Measurements from ENCODE around the gene PANK3.

PANK3 gene

DNA sequence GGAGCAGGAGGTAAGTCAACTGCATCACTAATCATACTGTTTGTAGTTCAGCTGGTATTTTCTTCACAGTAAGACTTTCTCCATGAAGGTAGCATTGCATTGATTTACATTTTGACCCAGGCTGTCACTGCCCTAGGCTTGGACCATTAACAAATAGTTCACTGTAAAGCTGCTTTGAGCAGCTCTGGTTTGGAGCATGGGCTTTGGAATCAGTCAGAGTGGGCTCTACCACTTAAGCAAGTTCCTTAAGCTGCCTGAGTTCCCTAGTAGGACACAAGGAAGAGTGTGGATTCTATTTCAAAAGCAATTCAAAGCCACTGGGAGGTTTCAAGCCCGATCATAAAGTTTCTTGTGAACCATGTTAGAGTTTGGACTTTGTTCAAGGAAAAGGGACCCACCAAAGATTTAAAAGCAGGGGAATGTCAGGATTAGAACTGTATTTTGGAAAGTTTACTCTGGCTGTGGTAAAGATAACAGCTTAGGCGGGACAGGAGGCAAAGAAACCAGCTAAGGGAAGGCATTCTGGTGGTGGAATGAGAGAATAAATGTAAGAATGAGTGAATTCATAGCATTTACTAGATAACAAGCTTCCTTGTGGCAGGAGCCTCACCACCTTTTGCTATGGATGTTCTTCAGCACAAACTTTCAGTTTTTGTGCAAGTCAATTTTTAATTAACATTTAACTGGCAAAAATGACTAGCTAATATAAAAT, 12.3 kb upstream of the PANK3 start:
- no peak overlapping the region for H3K4ac ChIP-seq (ENCODE audit: low read depth in 1 of 2, low read length in 2 of 2)
- no peak overlapping the region for H2AFZ ChIP-seq (ENCODE audit: low read depth, low read length)
- H4K8ac ChIP-seq (ENCODE audit: low read length) = no peak overlapping the region
- peak overlapping the region in 1 of 2 experiments; percentile 77 for H2BK12ac ChIP-seq (ENCODE audit: low read length in 2 of 2)
- peaks cover 21 to 26% of the 10 kb centered on the region in 2 experiments for H3K27me3 ChIP-seq (ENCODE audit: control insufficient read depth in 1 of 2, insufficient read depth in 1 of 2, low read length in 2 of 2)
- no peak overlapping the region for H3K18ac ChIP-seq (ENCODE audit: low read depth in 1 of 2, low read length in 2 of 2)
- no peaks in the 10 kb centered on the region for H3K4me1 ChIP-seq (ENCODE audit: control insufficient read depth, insufficient read depth, low read depth, low read length)
- H3K9me3 ChIP-seq (ENCODE audit: control insufficient read depth, low read length) = no peaks in the 10 kb centered on the region
- DNase-seq = no peak
- H3K4me2 ChIP-seq (ENCODE audit: low read length, poor library complexity, severe bottlenecking) = no peak overlapping the region
- H2BK120ac ChIP-seq (ENCODE audit: low read depth, low read length) = no peak overlapping the region
- 63% methylated on average over 2 of the region's 2 CpGs for WGBS
- H3K9ac ChIP-seq (ENCODE audit: low read length) = no peak overlapping the region
- H3K36me3 ChIP-seq (ENCODE audit: control insufficient read depth in 1 of 2, insufficient read depth in 2 of 2, low read depth in 1 of 2, low read length in 2 of 2) = no peaks in the 10 kb centered on the region
- H3K23ac ChIP-seq (ENCODE audit: low read length in 2 of 2) = no peak overlapping the region
- no peak overlapping the region for H3K14ac ChIP-seq (ENCODE audit: low read length in 2 of 2)
- H2AK5ac ChIP-seq (ENCODE audit: low read length, severe bottlenecking) = no peak overlapping the region
- H3K27ac ChIP-seq (ENCODE audit: low read length, poor library complexity, severe bottlenecking) = no peak overlapping the region
- H3K4me3 ChIP-seq (ENCODE audit: insufficient read depth in 1 of 2, low read depth in 1 of 2, low read length in 2 of 2) = no peak overlapping the region
- H2BK15ac ChIP-seq (ENCODE audit: low read depth, poor library complexity, severe bottlenecking) = no peak overlapping the region
- no peak overlapping the region for H4K91ac ChIP-seq (ENCODE audit: low read length)
- no peak overlapping the region for H2BK5ac ChIP-seq (ENCODE audit: low read depth, low read length, poor library complexity, severe bottlenecking)
- no peaks in the 10 kb centered on the region for H3K79me1 ChIP-seq (replicated peaks; ENCODE audit: low read length, poor library complexity, severe bottlenecking)

GRCh38 chr5:168590666-168591065, 11.5 kb upstream of the PANK3 start:
- Histone ChIP-seq H3K4me2 (ENCODE audit: low read length, poor library complexity, severe bottlenecking) (no peak overlapping the region), H3K9me3 (ENCODE audit: control insufficient read depth, low read length) (no peaks in the 10 kb centered on the region)

GRCh38 chr5:168587987-168588386, 8.8 kb upstream of the PANK3 start:
- Histone ChIP-seq H2AFZ (ENCODE audit: low read depth, low read length) (no peak overlapping the region), H3K9ac (ENCODE audit: low read length) (no peak overlapping the region), H3K4me3 (ENCODE audit: insufficient read depth in 1 of 2, low read depth in 1 of 2, low read length in 2 of 2) (no peak overlapping the region), H3K4ac (ENCODE audit: low read depth in 1 of 2, low read length in 2 of 2) (no peak overlapping the region), H4K91ac (ENCODE audit: low read length) (no peak overlapping the region), H3K18ac (ENCODE audit: low read depth in 1 of 2, low read length in 2 of 2) (no peak overlapping the region), H3K4me2 (ENCODE audit: low read length, poor library complexity, severe bottlenecking) (no peak overlapping the region), H2BK120ac (ENCODE audit: low read depth, low read length) (no peak overlapping the region), H3K27me3 (ENCODE audit: control insufficient read depth in 1 of 2, insufficient read depth in 1 of 2, low read length in 2 of 2) (peaks cover 31 to 39% of the 10 kb centered on the region in 2 experiments), H2BK5ac (ENCODE audit: low read depth, low read length, poor library complexity, severe bottlenecking) (no peak overlapping the region), H2BK15ac (ENCODE audit: low read depth, poor library complexity, severe bottlenecking) (no peak overlapping the region), H3K14ac (ENCODE audit: low read length in 2 of 2) (no peak overlapping the region), H3K36me3 (ENCODE audit: control insufficient read depth in 1 of 2, insufficient read depth in 2 of 2, low read depth in 1 of 2, low read length in 2 of 2) (no peaks in the 10 kb centered on the region), H4K8ac (ENCODE audit: low read length) (no peak overlapping the region), H2AK5ac (ENCODE audit: low read length, severe bottlenecking) (no peak overlapping the region), H3K9me3 (ENCODE audit: control insufficient read depth, low read length) (no peaks in the 10 kb centered on the region), H3K79me1 (replicated peaks; ENCODE audit: low read length, poor library complexity, severe bottlenecking) (no peaks in the 10 kb centered on the region), H2BK12ac (ENCODE audit: low read length in 2 of 2) (no peak overlapping the region), H3K27ac (ENCODE audit: low read length, poor library complexity, severe bottlenecking) (no peak overlapping the region), H3K4me1 (ENCODE audit: control insufficient read depth, insufficient read depth, low read depth, low read length) (no peaks in the 10 kb centered on the region), H3K23ac (ENCODE audit: low read length in 2 of 2) (no peak overlapping the region)
- 90% methylated on average over 4 of the region's 5 CpGs for WGBS
- no peak for DNase-seq

More at GRCh38 chr5:168590666-168591065, 11.5 kb upstream of the PANK3 start:
- H4K91ac ChIP-seq (ENCODE audit: low read length) = no peak overlapping the region
- H3K23ac ChIP-seq (ENCODE audit: low read length in 2 of 2) = no peak overlapping the region
- H2BK15ac ChIP-seq (ENCODE audit: low read depth, poor library complexity, severe bottlenecking) = no peak overlapping the region
- no peak overlapping the region for H3K18ac ChIP-seq (ENCODE audit: low read depth in 1 of 2, low read length in 2 of 2)
- no peaks in the 10 kb centered on the region for H3K79me1 ChIP-seq (replicated peaks; ENCODE audit: low read length, poor library complexity, severe bottlenecking)
- H2BK120ac ChIP-seq (ENCODE audit: low read depth, low read length) = no peak overlapping the region
- no peak overlapping the region for H4K8ac ChIP-seq (ENCODE audit: low read length)
- no peak overlapping the region for H3K27ac ChIP-seq (ENCODE audit: low read length, poor library complexity, severe bottlenecking)
- H2AFZ ChIP-seq (ENCODE audit: low read depth, low read length) = no peak overlapping the region
- 87% methylated on average over 3 of the region's 3 CpGs for WGBS
- peaks cover 26 to 32% of the 10 kb centered on the region in 2 experiments for H3K27me3 ChIP-seq (ENCODE audit: control insufficient read depth in 1 of 2, insufficient read depth in 1 of 2, low read length in 2 of 2)
- H2BK12ac ChIP-seq (ENCODE audit: low read length in 2 of 2) = no peak overlapping the region
- no peak overlapping the region for H2BK5ac ChIP-seq (ENCODE audit: low read depth, low read length, poor library complexity, severe bottlenecking)
- no peak overlapping the region for H3K4me3 ChIP-seq (ENCODE audit: insufficient read depth in 1 of 2, low read depth in 1 of 2, low read length in 2 of 2)
- DNase-seq = no peak
- no peak overlapping the region for H3K9ac ChIP-seq (ENCODE audit: low read length)
- H3K14ac ChIP-seq (ENCODE audit: low read length in 2 of 2) = no peak overlapping the region
- no peaks in the 10 kb centered on the region for H3K36me3 ChIP-seq (ENCODE audit: control insufficient read depth in 1 of 2, insufficient read depth in 2 of 2, low read depth in 1 of 2, low read length in 2 of 2)
- no peaks in the 10 kb centered on the region for H3K4me1 ChIP-seq (ENCODE audit: control insufficient read depth, insufficient read depth, low read depth, low read length)
- no peak overlapping the region for H2AK5ac ChIP-seq (ENCODE audit: low read length, severe bottlenecking)
- H3K4ac ChIP-seq (ENCODE audit: low read depth in 1 of 2, low read length in 2 of 2) = no peak overlapping the region

- no peak overlapping the region for H3K4me2 ChIP-seq (ENCODE audit: low read length, poor library complexity, severe bottlenecking)
- no peaks in the 10 kb centered on the region for H3K36me3 ChIP-seq (ENCODE audit: control insufficient read depth in 1 of 2, insufficient read depth in 2 of 2, low read depth in 1 of 2, low read length in 2 of 2)
- H2BK5ac ChIP-seq (ENCODE audit: low read depth, low read length, poor library complexity, severe bottlenecking) = no peak overlapping the region
- no peak overlapping the region for H2BK120ac ChIP-seq (ENCODE audit: low read depth, low read length)
- no peak overlapping the region for H3K14ac ChIP-seq (ENCODE audit: low read length in 2 of 2)
- no peaks in the 10 kb centered on the region for H3K79me1 ChIP-seq (replicated peaks; ENCODE audit: low read length, poor library complexity, severe bottlenecking)
- no peak overlapping the region for H2AK5ac ChIP-seq (ENCODE audit: low read length, severe bottlenecking)
- WGBS = 75% methylated on average over 5 of the region's 5 CpGs
- H2BK12ac ChIP-seq (ENCODE audit: low read length in 2 of 2) = no peak overlapping the region
- H3K4me1 ChIP-seq (ENCODE audit: control insufficient read depth, insufficient read depth, low read depth, low read length) = no peaks in the 10 kb centered on the region
- H4K91ac ChIP-seq (ENCODE audit: low read length) = no peak overlapping the region
- no peak overlapping the region for H3K4ac ChIP-seq (ENCODE audit: low read depth in 1 of 2, low read length in 2 of 2)
- no peaks in the 10 kb centered on the region for H3K9me3 ChIP-seq (ENCODE audit: control insufficient read depth, low read length)
- no peak overlapping the region for H3K18ac ChIP-seq (ENCODE audit: low read depth in 1 of 2, low read length in 2 of 2)
- no peak overlapping the region for H4K8ac ChIP-seq (ENCODE audit: low read length)
- H3K23ac ChIP-seq (ENCODE audit: low read length in 2 of 2) = no peak overlapping the region
- no peak overlapping the region for H2BK15ac ChIP-seq (ENCODE audit: low read depth, poor library complexity, severe bottlenecking)
- H2AFZ ChIP-seq (ENCODE audit: low read depth, low read length) = no peak overlapping the region
- H3K27me3 ChIP-seq (ENCODE audit: control insufficient read depth in 1 of 2, insufficient read depth in 1 of 2, low read length in 2 of 2) = peaks cover 22 to 29% of the 10 kb centered on the region in 2 experiments
- H3K27ac ChIP-seq (ENCODE audit: low read length, poor library complexity, severe bottlenecking) = no peak overlapping the region
- DNase-seq = no peak
- no peak overlapping the region for H3K4me3 ChIP-seq (ENCODE audit: insufficient read depth in 1 of 2, low read depth in 1 of 2, low read length in 2 of 2)
- H3K9ac ChIP-seq (ENCODE audit: low read length) = no peak overlapping the region
Observed at GRCh38 chr5:168585119-168585856, 6.1 kb upstream of the PANK3 start.
